GM18873 (cell line): Measurements from ENCODE around the gene DTX2.
"Not testable (repeated sequence)": the region's sequence is repeated elsewhere in the genome, so short reads cannot be mapped to it uniquely, and the experiment has no call there.

Experiments used
- ATAC-seq: cut with Tn5 transposase; IDR thresholded peaks from one replicate; pipeline ENCODE4 v1.9.1; 2021; ENCODE audit warnings: mild to moderate bottlenecking, moderate library complexity, moderate number of reproducible peaks; ENCODE audit not compliant: unreplicated experiment, low FRiP score

Gene DTX2

DNA sequence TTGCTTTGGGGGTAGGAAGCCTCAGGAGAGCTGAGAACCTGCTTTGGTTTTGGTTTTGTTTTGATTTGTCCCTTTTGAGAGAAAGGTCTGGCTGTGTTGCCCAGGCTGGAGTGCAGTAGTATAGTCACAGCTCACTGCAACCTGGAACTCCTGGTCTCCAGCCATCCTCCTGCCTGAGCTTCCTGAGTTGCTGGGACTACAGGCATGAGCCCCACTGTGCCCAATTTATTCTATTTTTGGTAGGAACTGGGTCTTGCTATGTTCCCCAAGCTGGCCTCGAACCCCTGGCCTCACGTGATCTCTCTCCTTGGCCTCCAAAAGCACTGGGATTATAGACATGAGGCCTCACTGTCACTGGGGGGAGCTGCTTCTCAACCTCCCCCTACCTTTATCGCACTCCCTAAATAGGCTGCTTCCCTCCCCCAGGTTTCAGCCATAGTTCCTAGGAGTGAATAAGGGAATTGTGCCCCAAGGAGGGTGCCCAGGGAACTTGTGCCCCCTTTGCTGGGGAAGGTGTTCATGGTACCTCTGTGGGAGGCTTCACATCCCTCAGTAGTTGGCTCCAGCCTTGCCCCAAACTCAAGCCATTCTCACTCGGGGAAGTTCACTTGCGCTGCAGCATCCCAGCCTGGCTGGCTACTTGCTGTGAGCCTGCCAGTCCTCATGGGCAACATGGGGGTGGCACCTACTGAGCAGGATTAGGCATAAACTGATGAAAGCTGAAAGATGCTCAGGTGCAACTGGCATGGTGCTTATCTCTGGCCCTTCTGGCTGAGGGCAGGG, 18.7 kb upstream of the DTX2 start:
- not testable (repeated sequence) for ATAC-seq

DNA sequence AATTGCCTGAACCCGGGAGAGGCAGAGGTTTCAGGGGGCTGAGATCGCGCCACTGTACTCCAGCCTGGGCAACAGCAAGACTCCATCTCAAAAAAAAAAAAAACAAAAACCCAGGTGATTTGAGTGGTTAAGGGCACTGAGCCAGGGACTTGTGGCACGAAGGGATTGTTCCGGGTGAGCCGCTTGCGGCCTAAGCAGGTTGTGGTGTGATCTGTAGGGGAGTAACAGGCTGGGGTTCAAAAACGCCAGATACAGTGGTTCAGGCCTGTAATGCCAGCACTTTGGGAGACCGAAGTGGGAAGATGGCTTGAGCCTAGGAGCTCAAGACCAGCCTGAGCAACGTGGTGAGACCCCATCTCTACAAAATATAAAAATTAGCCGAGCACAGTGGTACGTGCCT, 17.7 kb upstream of the DTX2 start:
- ATAC-seq = not testable (repeated sequence)

GRCh38 chr7:76445577-76446008, 15.9 kb upstream of the DTX2 start:
- ATAC-seq = peak; percentile 79

- not testable (repeated sequence) for ATAC-seq
Measured at GRCh38 chr7:76457017-76457416, 4.5 kb upstream of the DTX2 start.

GRCh38 chr7:76458504-76458903, 3.0 kb upstream of the DTX2 start:
- ATAC-seq = not testable (repeated sequence)

GRCh38 chr7:76460767-76461166, 742 bp upstream of the DTX2 start:
- not testable (repeated sequence) for ATAC-seq

DNA sequence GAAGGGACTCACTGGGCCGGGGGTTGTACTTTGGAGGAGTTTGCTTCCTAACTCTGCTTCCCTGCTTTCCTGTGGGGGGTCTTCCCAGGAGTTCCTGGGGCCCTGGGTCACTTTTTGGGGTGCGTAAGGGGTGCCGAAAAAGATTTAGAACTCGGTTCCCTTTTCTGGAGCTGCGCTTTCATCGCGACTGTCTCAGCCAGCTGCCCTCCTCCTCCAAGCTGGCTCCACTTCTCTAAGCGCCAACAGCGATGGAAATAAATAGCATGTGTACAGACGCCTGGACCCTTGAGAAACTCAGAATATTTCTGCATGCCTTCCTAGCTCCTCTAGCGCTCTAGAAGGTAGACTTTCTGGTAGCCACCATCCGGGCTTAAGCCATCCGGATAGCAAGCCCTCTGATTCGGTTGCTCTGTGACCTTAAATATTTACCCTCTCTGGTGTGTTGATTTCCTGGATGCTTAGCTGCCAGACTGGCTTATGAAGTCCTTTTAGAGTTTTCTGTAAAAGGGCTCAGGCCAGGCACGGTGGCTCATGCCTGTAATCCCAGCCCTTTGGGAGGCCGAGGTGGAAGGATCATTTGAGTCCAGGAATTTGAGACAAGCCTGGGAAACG, 868 bp downstream of the DTX2 start:
- ATAC-seq = not testable (repeated sequence)

GRCh38 chr7:76464959-76465358, 3.5 kb downstream of the DTX2 start:
- not testable (repeated sequence) for ATAC-seq

- not testable (repeated sequence) for ATAC-seq
Measured at GRCh38 chr7:76465950-76466349, 4.4 kb downstream of the DTX2 start.

DNA sequence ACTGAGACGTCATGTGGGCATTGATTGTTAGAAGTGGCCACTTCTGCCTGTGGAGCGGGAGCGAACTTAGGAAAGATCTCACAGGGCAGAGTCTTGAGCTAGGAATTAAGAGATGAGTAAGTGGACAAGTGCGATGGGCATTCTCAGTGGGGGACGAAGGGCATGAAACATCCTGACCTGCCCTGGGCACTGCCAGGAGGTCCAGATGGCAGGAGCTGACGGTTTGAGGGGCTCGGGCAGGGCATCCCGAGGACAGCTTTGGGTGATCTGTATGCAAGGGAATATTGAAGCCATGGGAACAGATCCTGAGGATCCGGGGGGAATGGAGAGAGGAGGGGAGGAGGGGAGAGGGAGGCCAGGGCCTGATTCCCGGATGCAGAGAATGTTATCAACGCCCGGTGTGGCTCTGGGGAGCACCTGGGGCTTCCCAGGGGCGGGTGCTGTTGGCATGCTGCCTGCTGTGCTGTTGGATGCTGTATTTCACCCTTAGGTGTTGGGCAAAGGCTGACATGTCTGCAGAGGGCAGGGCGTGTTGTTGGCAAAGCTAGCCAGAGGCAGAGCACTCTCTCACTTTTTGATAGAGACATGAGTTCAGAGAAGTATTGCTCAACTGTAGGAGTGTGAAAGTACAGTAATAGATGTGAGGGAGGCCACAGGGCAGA, 6.4 kb downstream of the DTX2 start:
- not testable (repeated sequence) for ATAC-seq

- not testable (repeated sequence) for ATAC-seq
Measured at GRCh38 chr7:76471556-76472221, 10.2 kb downstream of the DTX2 start.

DNA sequence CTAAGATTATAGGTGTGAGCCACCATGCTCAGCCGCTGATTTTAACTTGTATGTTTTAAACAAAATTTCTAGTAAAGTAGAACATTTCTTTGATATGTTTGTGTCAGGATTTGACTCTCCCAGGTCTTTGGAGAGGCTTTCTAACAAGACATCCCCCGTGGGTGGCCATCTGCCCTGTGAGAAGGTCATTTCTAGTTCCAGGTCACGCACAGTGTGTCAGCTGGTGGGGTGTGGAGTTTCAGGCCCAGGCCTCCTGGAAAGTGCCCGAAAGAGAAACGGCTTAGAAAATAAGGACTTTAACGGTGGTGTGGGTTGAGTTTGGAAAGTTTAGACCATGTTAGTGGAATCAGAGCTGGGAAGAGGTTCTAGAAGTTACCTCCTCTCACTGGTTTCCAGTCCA, 11.6 kb downstream of the DTX2 start:
- not testable (repeated sequence) for ATAC-seq

DNA sequence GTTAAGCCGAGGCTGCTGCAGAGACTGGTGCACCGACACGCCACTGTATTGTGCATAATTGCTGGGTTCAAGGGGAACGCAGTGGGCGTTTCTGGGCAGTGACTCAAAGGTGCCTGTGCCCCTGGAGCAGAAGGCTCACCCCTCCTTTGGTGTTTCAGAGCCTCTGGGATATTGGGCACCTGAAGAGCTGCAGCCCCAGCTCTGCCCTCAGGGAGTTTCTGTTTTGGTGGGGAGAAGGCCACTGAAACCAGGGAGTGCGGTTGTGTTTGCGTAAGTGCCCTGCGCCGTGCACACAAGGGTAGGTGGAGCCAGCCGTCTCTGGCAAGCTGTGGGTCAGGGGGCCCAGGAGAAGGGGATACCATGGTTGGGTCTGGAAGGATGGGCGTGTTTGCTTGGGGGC, 14.8 kb downstream of the DTX2 start:
- not testable (repeated sequence) for ATAC-seq

GRCh38 chr7:76476742-76477474, 15.4 kb downstream of the DTX2 start:
- ATAC-seq = not testable (repeated sequence)

- not testable (repeated sequence) for ATAC-seq
Measured at GRCh38 chr7:76479628-76480027, 18.1 kb downstream of the DTX2 start.

GRCh38 chr7:76480403-76481253, 19.1 kb downstream of the DTX2 start:
- not testable (repeated sequence) for ATAC-seq

DNA sequence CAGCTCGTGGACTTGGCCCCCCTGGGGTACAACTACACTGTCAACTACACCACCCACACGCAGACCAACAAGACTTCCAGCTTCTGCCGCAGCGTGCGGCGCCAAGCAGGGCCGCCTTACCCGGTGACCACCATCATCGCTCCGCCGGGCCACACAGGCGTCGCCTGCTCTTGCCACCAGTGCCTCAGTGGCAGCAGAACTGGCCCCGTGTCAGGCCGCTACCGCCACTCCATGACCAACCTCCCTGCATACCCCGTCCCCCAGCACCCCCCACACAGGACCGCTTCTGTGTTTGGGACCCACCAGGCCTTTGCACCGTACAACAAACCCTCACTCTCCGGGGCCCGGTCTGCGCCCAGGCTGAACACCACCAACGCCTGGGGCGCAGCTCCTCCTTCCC, 21.2 kb downstream of the DTX2 start:
- ATAC-seq = not testable (repeated sequence)

DNA sequence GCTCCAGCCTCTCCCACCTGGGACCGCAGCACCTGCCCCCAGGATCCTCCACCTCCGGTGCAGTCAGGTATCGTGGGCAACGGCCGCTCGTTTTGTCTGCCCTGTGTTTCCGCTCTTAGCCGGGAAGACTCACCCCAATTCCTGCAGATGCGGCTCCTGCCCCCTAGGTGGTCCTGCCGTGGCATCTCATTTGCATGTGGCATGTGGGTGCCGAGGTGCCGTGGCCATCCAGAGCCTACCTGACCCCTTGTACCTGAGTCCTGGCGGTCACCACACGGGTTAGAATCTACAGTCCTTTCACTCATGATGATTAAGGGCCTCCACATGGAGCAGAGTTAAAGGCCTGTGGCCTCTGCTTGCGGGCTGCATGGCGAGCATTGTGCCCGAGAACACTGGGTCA, 21.6 kb downstream of the DTX2 start:
- ATAC-seq = not testable (repeated sequence)

- ATAC-seq = not testable (repeated sequence)
Measured at GRCh38 chr7:76484456-76484855, 22.9 kb downstream of the DTX2 start.
